Muscle layer of colon (tissue), 2 donors: Measurements from ENCODE around the gene ZNF771.

ENCODE experiments used
- H3K27ac ChIP-seq: one replicate; pipeline ENCODE4 v1.7.0; 2013; ENCODE audit warnings: low read depth, mild to moderate bottlenecking, low read length, moderate library complexity
- H3K27me3 ChIP-seq, 2 donors: one replicate each; pipeline ENCODE4 v1.7.0; 2013; ENCODE audit warnings: low read length in 2 of 2, mild to moderate bottlenecking in 2 of 2; ENCODE audit not compliant: insufficient read depth in 2 of 2, control insufficient read depth in 1 of 2
- H3K36me3 ChIP-seq: one replicate; pipeline ENCODE4 v1.7.0; 2013; ENCODE audit warnings: mild to moderate bottlenecking, low read length; ENCODE audit not compliant: insufficient read depth
- H3K4me1 ChIP-seq: one replicate; pipeline ENCODE4 v1.7.0; 2013; ENCODE audit warnings: mild to moderate bottlenecking, low read length; ENCODE audit not compliant: insufficient read depth
- H3K4me3 ChIP-seq, 2 donors: one replicate each; pipeline ENCODE4 v1.7.0; 2013; ENCODE audit warnings: low read length in 2 of 2, low read depth in 1 of 2, mild to moderate bottlenecking in 1 of 2, moderate library complexity in 1 of 2
- H3K9ac ChIP-seq: one replicate; pipeline ENCODE4 v1.7.0; 2013; ENCODE audit warnings: low read length
- H3K9me3 ChIP-seq: one replicate; pipeline ENCODE4 v1.7.0; 2013; ENCODE audit warnings: mild to moderate bottlenecking, low read length
- donor health status: abdominal sarcoma.
- donor health status: Adenocarcinoma of cecum.

ZNF771 gene

GRCh38 chr16:30407804-30408534 is 563 bp downstream of the ZNF771 start:
- peak overlapping the region; percentile 5 for H3K9ac ChIP-seq

DNA sequence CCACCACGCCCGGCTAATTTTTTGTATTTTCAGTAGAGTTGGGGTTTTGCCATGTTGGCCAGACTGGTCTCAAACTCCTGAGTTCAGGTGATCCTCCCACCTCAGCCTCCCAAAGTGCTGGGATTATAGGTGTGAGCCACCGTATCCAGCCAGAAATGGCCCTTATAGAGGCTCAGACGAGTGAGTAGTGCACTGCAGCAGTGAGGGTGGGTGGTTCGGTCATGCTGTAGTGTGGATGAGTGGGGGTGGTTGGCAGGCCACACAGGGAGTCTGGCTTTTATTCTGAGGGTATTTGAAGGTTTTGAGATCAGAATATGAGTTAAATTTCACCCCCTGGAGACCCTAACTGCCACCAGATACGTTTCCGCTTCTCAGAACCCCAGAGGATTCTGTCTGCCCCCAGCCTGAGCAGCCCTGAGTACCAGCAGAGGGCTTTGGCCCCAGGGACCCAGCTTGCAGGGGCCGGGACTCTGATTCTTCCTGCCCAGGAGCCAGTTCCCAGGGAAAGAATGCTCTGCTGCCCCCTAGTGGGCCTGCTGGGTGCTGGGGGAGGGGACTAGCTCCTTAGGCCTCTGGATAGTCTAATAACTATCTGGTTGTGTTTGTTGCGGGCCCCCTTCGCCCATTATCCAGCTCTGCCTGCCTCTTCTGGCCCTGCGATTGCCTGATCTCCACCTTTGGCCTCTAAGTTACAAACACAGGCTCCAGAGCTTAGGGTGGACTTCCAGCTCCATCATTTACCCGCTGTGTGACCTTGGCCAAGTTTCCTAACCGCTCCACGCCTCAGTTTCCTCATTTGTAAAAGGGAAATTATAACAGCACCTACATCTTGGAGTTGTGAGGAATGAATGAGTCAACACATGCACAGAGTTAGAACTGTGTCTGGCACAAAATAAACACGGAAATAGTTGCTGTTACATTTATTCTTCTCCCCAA is 2.0 kb downstream of the ZNF771 start:
- Histone ChIP-seq H3K4me1 (peaks cover 25% of the 10 kb centered on the region), H3K4me3 (peak overlapping the region in 1 of 2 donors; percentile 24), H3K27ac (peak overlapping the region; percentile 44), H3K36me3 (peaks cover 19% of the 10 kb centered on the region), H3K27me3 (no peaks in the 10 kb centered on the region), H3K9me3 (no peaks in the 10 kb centered on the region), H3K9ac (no peak overlapping the region)

More at GRCh38 chr16:30407804-30408534, 563 bp downstream of the ZNF771 start:
- Histone ChIP-seq H3K27ac (peak overlapping the region; percentile 76), H3K9me3 (no peaks in the 10 kb centered on the region), H3K4me1 (peaks cover 25% of the 10 kb centered on the region), H3K27me3 (no peaks in the 10 kb centered on the region), H3K36me3 (peaks cover 11% of the 10 kb centered on the region), H3K4me3 (peak overlapping the region; percentile 63 to 74)

GRCh38 chr16:30413112-30413806 is 5.9 kb downstream of the ZNF771 start:
- peaks cover 19% of the 10 kb centered on the region for H3K36me3 ChIP-seq

DNA sequence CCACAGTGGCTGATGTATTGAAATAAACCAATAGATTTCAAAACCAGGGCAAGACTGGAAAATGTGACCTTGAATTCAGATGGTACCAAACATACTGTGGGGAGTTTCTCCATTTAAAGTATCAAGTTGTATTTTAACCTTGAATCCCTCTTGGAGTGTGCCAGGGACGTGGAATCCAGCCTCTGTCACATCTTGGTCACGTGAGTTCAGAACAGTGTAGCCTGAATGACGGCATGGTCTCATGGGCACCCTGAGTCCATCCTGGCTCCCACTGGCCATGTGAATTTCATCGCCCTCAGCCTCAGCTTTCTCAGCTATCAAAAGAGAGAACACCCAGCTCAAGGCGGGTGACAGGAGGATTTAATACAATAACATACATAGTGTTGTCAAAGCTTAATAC is 6.8 kb downstream of the ZNF771 start:
- Histone ChIP-seq H3K4me3 (no peak overlapping the region), H3K36me3 (peaks cover 19% of the 10 kb centered on the region), H3K27me3 (no peaks in the 10 kb centered on the region), H3K4me1 (peaks cover 13% of the 10 kb centered on the region), H3K27ac (no peak overlapping the region), H3K9me3 (no peaks in the 10 kb centered on the region), H3K9ac (no peak overlapping the region)

More at GRCh38 chr16:30413112-30413806, 5.9 kb downstream of the ZNF771 start:
- Histone ChIP-seq H3K9me3 (no peaks in the 10 kb centered on the region), H3K4me3 (no peak overlapping the region), H3K9ac (no peak overlapping the region), H3K27me3 (no peaks in the 10 kb centered on the region), H3K4me1 (peaks cover 18% of the 10 kb centered on the region), H3K27ac (no peak overlapping the region)

- H3K27ac ChIP-seq = no peak overlapping the region
- peaks cover 23% of the 10 kb centered on the region for H3K36me3 ChIP-seq
- H3K4me3 ChIP-seq = no peak overlapping the region
- no peaks in the 10 kb centered on the region for H3K27me3 ChIP-seq
- H3K9ac ChIP-seq = no peak overlapping the region
- H3K9me3 ChIP-seq = no peaks in the 10 kb centered on the region
- peaks cover 6% of the 10 kb centered on the region for H3K4me1 ChIP-seq
Observed at GRCh38 chr16:30416047-30416603, 8.7 kb downstream of the ZNF771 start.

DNA sequence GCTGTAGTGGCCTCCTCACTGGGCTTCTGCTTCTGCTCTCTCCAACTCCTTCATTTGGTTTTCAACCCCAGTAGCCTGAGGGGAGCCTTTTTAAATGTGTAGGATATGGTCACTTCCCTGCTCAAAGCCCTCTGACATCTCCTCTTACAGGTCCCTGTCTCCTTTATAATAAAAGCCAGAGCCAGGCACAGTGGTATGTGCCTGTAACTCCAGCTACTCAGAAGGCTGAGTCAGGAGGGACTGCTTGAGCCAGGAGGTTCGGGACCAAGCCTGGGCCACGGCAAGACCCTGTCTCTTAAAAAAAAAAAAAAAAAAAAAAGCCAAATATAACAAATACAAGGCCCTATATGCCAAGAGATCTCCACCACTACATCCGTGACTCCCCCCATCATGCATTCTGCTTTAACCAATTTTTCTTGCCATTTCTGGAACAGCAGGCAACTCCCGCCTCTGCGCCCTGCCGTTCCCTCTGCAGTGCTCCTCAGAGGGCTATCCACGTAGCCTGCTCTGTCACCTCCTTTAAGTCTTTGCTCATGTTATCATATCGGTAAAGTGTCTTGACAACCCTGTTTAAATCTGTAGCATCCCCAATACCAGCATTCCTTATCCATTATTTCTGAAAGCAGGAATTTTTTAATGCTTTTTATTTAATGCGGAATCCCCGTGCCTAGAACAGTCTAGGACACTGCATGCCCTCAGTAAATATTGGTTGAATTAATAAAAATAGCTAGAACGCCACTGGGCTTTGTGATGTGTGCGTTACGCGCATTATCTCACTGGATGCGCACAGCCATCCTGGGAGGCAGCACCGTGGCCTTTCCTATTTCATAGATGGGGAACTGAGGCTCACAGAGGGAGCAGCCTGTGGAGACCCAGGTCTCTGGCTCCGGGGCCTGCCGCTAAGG is 9.5 kb downstream of the ZNF771 start:
- peak overlapping the region; percentile 27 for H3K9ac ChIP-seq
- H3K4me3 ChIP-seq = peak overlapping the region; percentile 39 to 47
- peaks cover 23% of the 10 kb centered on the region for H3K36me3 ChIP-seq
- peaks cover 6% of the 10 kb centered on the region for H3K4me1 ChIP-seq
- H3K9me3 ChIP-seq = no peaks in the 10 kb centered on the region
- H3K27me3 ChIP-seq = no peaks in the 10 kb centered on the region
- H3K27ac ChIP-seq = no peak overlapping the region

GRCh38 chr16:30417529-30418349 is 10.3 kb downstream of the ZNF771 start:
- Histone ChIP-seq H3K9me3 (no peaks in the 10 kb centered on the region), H3K27me3 (no peaks in the 10 kb centered on the region), H3K9ac (peak overlapping the region; percentile 27), H3K36me3 (peaks cover 20% of the 10 kb centered on the region), H3K4me3 (peak overlapping the region; percentile 39 to 47), H3K27ac (peak overlapping the region; percentile 56), H3K4me1 (peaks cover 6% of the 10 kb centered on the region)

DNA sequence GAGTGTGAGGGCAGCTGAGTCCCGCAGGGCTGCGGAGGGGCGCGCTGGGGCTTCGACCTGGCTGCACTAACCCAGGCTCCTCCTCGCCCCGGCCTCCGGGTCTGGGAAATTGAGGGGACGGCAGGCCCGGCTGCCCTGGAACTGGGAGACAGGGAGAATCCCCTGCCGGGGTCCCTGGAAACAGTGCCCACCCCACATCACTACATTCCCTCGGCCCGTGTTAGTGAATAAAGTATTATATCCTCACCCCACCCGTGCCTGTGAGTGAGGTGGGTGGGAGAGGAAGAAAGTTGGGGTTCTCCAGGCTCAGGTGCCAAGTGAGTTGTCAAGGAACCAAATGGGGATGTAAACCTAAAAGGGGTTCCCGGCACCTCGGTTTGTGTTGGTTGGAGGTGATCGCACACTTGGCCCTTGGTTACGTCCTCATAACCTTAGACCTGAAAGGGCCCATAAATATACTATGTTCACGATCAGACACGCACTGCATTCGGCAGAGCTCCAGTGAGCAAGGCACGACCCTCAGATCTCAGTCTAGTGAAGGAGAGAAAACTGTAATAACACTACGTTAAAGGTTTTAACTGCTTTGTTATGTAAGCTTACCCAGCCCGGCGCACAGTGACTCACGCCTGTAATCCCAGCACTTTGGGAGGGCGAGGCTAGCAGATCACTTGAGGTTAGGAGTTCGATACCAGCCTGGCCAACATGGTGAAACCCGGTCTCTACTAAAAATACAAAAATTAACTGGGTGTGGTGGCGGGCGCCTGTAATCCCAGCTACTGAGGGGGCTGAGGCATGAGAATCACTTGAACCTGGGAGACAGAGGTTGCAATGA is 11.2 kb downstream of the ZNF771 start:
- H3K9me3 ChIP-seq = no peaks in the 10 kb centered on the region
- H3K4me1 ChIP-seq = peaks cover 6% of the 10 kb centered on the region
- no peaks in the 10 kb centered on the region for H3K27me3 ChIP-seq
- peak overlapping the region; percentile 9 for H3K9ac ChIP-seq
- peaks cover 25% of the 10 kb centered on the region for H3K36me3 ChIP-seq
- peak overlapping the region; percentile 39 to 47 for H3K4me3 ChIP-seq
- H3K27ac ChIP-seq = peak overlapping the region; percentile 56

DNA sequence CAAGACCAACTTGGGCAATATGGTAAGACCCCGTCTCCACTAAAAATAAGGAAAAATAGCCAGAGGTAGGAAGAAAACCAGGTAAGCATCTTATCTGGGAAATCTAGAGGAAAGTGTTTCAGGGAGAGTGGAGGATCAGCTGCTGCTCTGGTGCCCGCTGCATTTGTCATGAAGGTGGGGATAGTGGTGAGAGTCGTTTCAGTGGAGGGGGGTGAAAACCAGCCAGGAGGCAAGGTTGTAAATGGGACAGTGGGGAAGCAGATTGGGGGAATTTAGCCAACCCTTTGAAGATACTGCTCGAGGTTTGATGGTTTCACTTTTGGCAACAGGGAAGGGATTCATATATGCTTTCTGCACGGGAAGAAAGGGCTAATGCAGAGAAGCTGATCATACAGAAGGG is 13.6 kb downstream of the ZNF771 start:
- H3K9ac ChIP-seq = no peak overlapping the region
- no peak overlapping the region for H3K27ac ChIP-seq
- H3K36me3 ChIP-seq = peaks cover 26% of the 10 kb centered on the region

More for the DNA sequence above, 13.6 kb downstream of the ZNF771 start:
- Histone ChIP-seq H3K4me1 (peaks cover 6% of the 10 kb centered on the region), H3K4me3 (no peak overlapping the region), H3K27me3 (no peaks in the 10 kb centered on the region), H3K9me3 (no peaks in the 10 kb centered on the region)
